GM21717 (cell line): ENCODE data around the gene RAP1A.
A peak's percentile ranks its signal among the peaks of the same experiment; 100 is the strongest.

Source experiments
- ATAC-seq: cut with Tn5 transposase; IDR thresholded peaks from one replicate; pipeline ENCODE4 v1.9.1; 2021; ENCODE audit warnings: mild to moderate bottlenecking, moderate library complexity; ENCODE audit not compliant: unreplicated experiment

Gene RAP1A

GRCh38 chr1:111751906-111752575 is 132.5 kb downstream of the RAP1A start:
- no peak for ATAC-seq

- peak; percentile 22 for ATAC-seq
Observed at GRCh38 chr1:111754984-111755330, 135.4 kb downstream of the RAP1A start.

GRCh38 chr1:111755331-111756123 is 135.9 kb downstream of the RAP1A start, which contains the start of gene DDX20:
DDX20 (plus strand) TSS chr1:111755901; CDS start chr1:111755925, 24 bp downstream.
- peak; percentile 84 for ATAC-seq

- ATAC-seq: no peak
Observed at GRCh38 chr1:111756124-111756513, 136.5 kb downstream of the RAP1A start.

- ATAC-seq: no peak
Observed at GRCh38 chr1:111758373-111758772, 138.8 kb downstream of the RAP1A start.

- ATAC-seq: no peak
Observed at GRCh38 chr1:111761717-111762116, 142.1 kb downstream of the RAP1A start.

GRCh38 chr1:111762332-111762731 is 142.7 kb downstream of the RAP1A start:
- no peak for ATAC-seq
